CD4-positive, CD25-positive, alpha-beta regulatory T cell (primary cell): ENCODE measurements around the gene NOD1. TPM values are rescaled to one million over a fixed set of nuclear protein-coding genes. Genes with fewer than 3 reads are reported as not detected.
A peak's percentile ranks its signal among the peaks of the same experiment; 100 is the strongest.

Experiments used
- ATAC-seq, 2 donors: fragments of 150-1000 bp; cut with Tn5 transposase; one replicate each; pipeline ENCODE4 v1.10.0; 2021; ENCODE audit warnings: low read depth in 2 of 2, moderate number of reproducible peaks in 2 of 2, moderate library complexity in 1 of 2
- DNase-seq, 3 donors: peaks; one replicate each; pipeline versions ENCODE4 v3.0.0 to v3.0.0-alpha.2; 2012 to 2022; ENCODE audit warnings: mixed read lengths in 1 of 3
- H3K27ac ChIP-seq: one replicate; pipeline ENCODE4 v1.7.0; 2013; ENCODE audit warnings: mild to moderate bottlenecking, low read length; ENCODE audit not compliant: insufficient read depth, poor library complexity, severe bottlenecking
- H3K27me3 ChIP-seq: one replicate; pipeline ENCODE4 v1.7.0; 2013; ENCODE audit warnings: low read length; ENCODE audit not compliant: control insufficient read depth, insufficient read depth
- H3K36me3 ChIP-seq: one replicate; pipeline ENCODE4 v1.7.0; 2013; ENCODE audit warnings: mild to moderate bottlenecking, low read length, moderate library complexity; ENCODE audit not compliant: control insufficient read depth, insufficient read depth
- H3K4me1 ChIP-seq: 2 replicates; pipeline ENCODE4 v1.7.0; 2013; ENCODE audit warnings: mild to moderate bottlenecking, low read length; ENCODE audit not compliant: insufficient read depth, control insufficient read depth, poor library complexity, severe bottlenecking
- H3K4me3 ChIP-seq: one replicate; pipeline ENCODE4 v1.7.0; 2013; ENCODE audit warnings: low read depth, mild to moderate bottlenecking, low read length, moderate library complexity
- H3K9me3 ChIP-seq, 2 experiments: 1 replicate in 1 of 2; 2 replicates in 1 of 2; pipeline ENCODE4 v1.7.0; 2013; ENCODE audit warnings: low read length in 2 of 2, mild to moderate bottlenecking in 1 of 2, moderate library complexity in 1 of 2; ENCODE audit not compliant: control insufficient read depth in 2 of 2
- H3K27ac Mint-ChIP-seq, 3 donors: one replicate each; pipeline ENCODE4 v1.8.0; 2020 to 2022; ENCODE audit warnings: mild to moderate bottlenecking in 3 of 3, mixed read lengths in 3 of 3, moderate library complexity in 2 of 3
- H3K27me3 Mint-ChIP-seq: one replicate; pipeline ENCODE4 v1.8.0; 2022; ENCODE audit warnings: mild to moderate bottlenecking, mixed read lengths
- H3K36me3 Mint-ChIP-seq: one replicate; pipeline ENCODE4 v1.8.0; 2020; ENCODE audit warnings: mixed read lengths
- H3K4me1 Mint-ChIP-seq, 4 donors: one replicate each; pipeline ENCODE4 v1.8.0; 2020 to 2022; ENCODE audit warnings: mixed read lengths in 4 of 4, mild to moderate bottlenecking in 1 of 4
- H3K4me3 Mint-ChIP-seq, 4 donors: one replicate each; pipeline ENCODE4 v1.8.0; 2020 to 2022; ENCODE audit warnings: mild to moderate bottlenecking in 4 of 4, mixed read lengths in 4 of 4, moderate library complexity in 3 of 4
- H3K9me3 Mint-ChIP-seq, 7 donors: one replicate each; pipeline ENCODE4 v1.8.0; 2020 to 2022; ENCODE audit warnings: mixed read lengths in 7 of 7, mild to moderate bottlenecking in 3 of 7, moderate library complexity in 2 of 7
- polyA plus RNA-seq, 4 donors: library from polyadenylated mRNA; unstranded; fragments of 300-500 nt; fragmentation: Illumina TruSeq; gene quantifications; one replicate each; pipeline ENCODE4 v1.2.3, GENCODE V29; 2021
- total RNA-seq: library from RNA; stranded (reverse); gene quantifications from one replicate; pipeline ENCODE4 v1.2.3, GENCODE V29; 2022

Gene NOD1
- total and polyA plus RNA-seq, 5 donors from 2014 or later = 4.8 to 24.8 (median 7.0) TPM

- no peaks in the 10 kb centered on the region for H3K27me3 Mint-ChIP-seq
- no peak overlapping the region for H3K27ac ChIP-seq
- peaks cover 31 to 70% (median 49%) of the 10 kb centered on the region in 4 donors for H3K4me1 Mint-ChIP-seq
- H3K9me3 Mint-ChIP-seq = no peaks in the 10 kb centered on the region
- H3K4me1 ChIP-seq = peaks cover 14% of the 10 kb centered on the region
- no peak for DNase-seq
- ATAC-seq = no peak
- H3K36me3 Mint-ChIP-seq = peaks cover 16% of the 10 kb centered on the region
- no peak overlapping the region for H3K4me3 ChIP-seq
- peaks cover 13% of the 10 kb centered on the region for H3K36me3 ChIP-seq
- no peak overlapping the region for H3K4me3 Mint-ChIP-seq
- H3K27me3 ChIP-seq = no peaks in the 10 kb centered on the region
- H3K9me3 ChIP-seq = no peaks in the 10 kb centered on the region
- peak overlapping the region in 1 of 3 donors; percentile 57 for H3K27ac Mint-ChIP-seq
Observed at GRCh38 chr7:30467271-30467670, 11.3 kb downstream of the NOD1 start.

- Histone ChIP-seq H3K27me3 (no peaks in the 10 kb centered on the region), H3K4me1 (peaks cover 4% of the 10 kb centered on the region), H3K4me3 (no peak overlapping the region), H3K27ac (no peak overlapping the region), H3K36me3 (peaks cover 13% of the 10 kb centered on the region), H3K9me3 (no peaks in the 10 kb centered on the region)
- no peak overlapping the region for H3K4me3 Mint-ChIP-seq
- no peaks in the 10 kb centered on the region for H3K9me3 Mint-ChIP-seq
- peaks cover 16% of the 10 kb centered on the region for H3K36me3 Mint-ChIP-seq
- peaks cover 22 to 60% (median 41%) of the 10 kb centered on the region in 4 donors for H3K4me1 Mint-ChIP-seq
- ATAC-seq (no peak), DNase-seq (no peak)
- no peak overlapping the region for H3K27ac Mint-ChIP-seq
- H3K27me3 Mint-ChIP-seq = no peaks in the 10 kb centered on the region
Observed at GRCh38 chr7:30466266-30466665, 12.3 kb downstream of the NOD1 start.

- H3K27me3 Mint-ChIP-seq = no peaks in the 10 kb centered on the region
- Histone ChIP-seq H3K4me1 (peaks cover 4% of the 10 kb centered on the region), H3K27ac (no peak overlapping the region), H3K4me3 (no peak overlapping the region), H3K9me3 (no peaks in the 10 kb centered on the region), H3K36me3 (peaks cover 13% of the 10 kb centered on the region), H3K27me3 (no peaks in the 10 kb centered on the region)
- H3K9me3 Mint-ChIP-seq = no peaks in the 10 kb centered on the region
- peaks cover 22 to 55% (median 36%) of the 10 kb centered on the region in 4 donors for H3K4me1 Mint-ChIP-seq
- ATAC-seq (no peak), DNase-seq (no peak)
- peaks cover 16% of the 10 kb centered on the region for H3K36me3 Mint-ChIP-seq
- peak overlapping the region in 1 of 3 donors; percentile 20 for H3K27ac Mint-ChIP-seq
- no peak overlapping the region for H3K4me3 Mint-ChIP-seq
Observed at GRCh38 chr7:30465811-30466180, 12.8 kb downstream of the NOD1 start.

- no peak for DNase-seq
- Mint-ChIP-seq H3K27me3 (no peaks in the 10 kb centered on the region), H3K27ac (peak overlapping the region in 2 of 3 donors; percentile 26 to 67), H3K4me3 (no peak overlapping the region), H3K36me3 (peaks cover 14% of the 10 kb centered on the region), H3K9me3 (no peaks in the 10 kb centered on the region), H3K4me1 (peaks cover 21 to 51% (median 33%) of the 10 kb centered on the region in 4 donors)
- H3K36me3 ChIP-seq = peaks cover 17% of the 10 kb centered on the region
- H3K27ac ChIP-seq = no peak overlapping the region
- H3K27me3 ChIP-seq = no peaks in the 10 kb centered on the region
- peaks cover 4% of the 10 kb centered on the region for H3K4me1 ChIP-seq
- no peaks in the 10 kb centered on the region for H3K9me3 ChIP-seq
- no peak for ATAC-seq
- no peak overlapping the region for H3K4me3 ChIP-seq
Observed at GRCh38 chr7:30465046-30465810, 13.4 kb downstream of the NOD1 start.

- Mint-ChIP-seq H3K27me3 (no peaks in the 10 kb centered on the region), H3K9me3 (no peaks in the 10 kb centered on the region), H3K36me3 (peaks cover 14% of the 10 kb centered on the region), H3K4me3 (no peak overlapping the region), H3K4me1 (peaks cover 21 to 44% (median 29%) of the 10 kb centered on the region in 4 donors), H3K27ac (peak overlapping the region in 2 of 3 donors; percentile 26 to 51)
- Histone ChIP-seq H3K27ac (no peak overlapping the region), H3K9me3 (no peaks in the 10 kb centered on the region), H3K36me3 (peaks cover 22% of the 10 kb centered on the region), H3K4me1 (peaks cover 4% of the 10 kb centered on the region), H3K4me3 (no peak overlapping the region), H3K27me3 (no peaks in the 10 kb centered on the region)
- ATAC-seq (no peak), DNase-seq (no peak)
Observed at GRCh38 chr7:30464231-30464671, 14.3 kb downstream of the NOD1 start.

- no peak overlapping the region for H3K4me3 ChIP-seq
- no peak for ATAC-seq
- Mint-ChIP-seq H3K27ac (no peak overlapping the region), H3K36me3 (peaks cover 12% of the 10 kb centered on the region), H3K9me3 (no peaks in the 10 kb centered on the region), H3K4me3 (no peak overlapping the region), H3K4me1 (peaks cover 19 to 37% (median 26%) of the 10 kb centered on the region in 4 donors), H3K27me3 (no peaks in the 10 kb centered on the region)
- no peak for DNase-seq
- no peak overlapping the region for H3K27ac ChIP-seq
- H3K27me3 ChIP-seq = no peaks in the 10 kb centered on the region
- H3K9me3 ChIP-seq = no peaks in the 10 kb centered on the region
- H3K4me1 ChIP-seq = peaks cover 4% of the 10 kb centered on the region
- H3K36me3 ChIP-seq = peaks cover 15% of the 10 kb centered on the region
Observed at GRCh38 chr7:30463405-30464145, 15.0 kb downstream of the NOD1 start.

- Mint-ChIP-seq H3K27me3 (no peaks in the 10 kb centered on the region), H3K4me3 (no peak overlapping the region), H3K27ac (no peak overlapping the region), H3K9me3 (no peaks in the 10 kb centered on the region), H3K36me3 (peaks cover 9% of the 10 kb centered on the region), H3K4me1 (peaks cover 10 to 26% (median 15%) of the 10 kb centered on the region in 4 donors)
- no peaks in the 10 kb centered on the region for H3K9me3 ChIP-seq
- no peak for DNase-seq
- H3K27me3 ChIP-seq = no peaks in the 10 kb centered on the region
- H3K36me3 ChIP-seq = peaks cover 15% of the 10 kb centered on the region
- no peak for ATAC-seq
- no peak overlapping the region for H3K4me3 ChIP-seq
- no peak overlapping the region for H3K27ac ChIP-seq
- peaks cover 4% of the 10 kb centered on the region for H3K4me1 ChIP-seq
Observed at GRCh38 chr7:30462179-30462578, 16.4 kb downstream of the NOD1 start.
